ENCODE data around the gene SAMD7.

The SAMD7 gene

GRCh38 chr3:169907944-169908343 lies 3.4 kb upstream of the SAMD7 start:
- DNase-seq (ENCODE audit: low read depth, low spot score), result no peak

- DNase-seq (ENCODE audit: low read depth, low spot score), result no peak
Measured at GRCh38 chr3:169913323-169913722, 2.0 kb downstream of the SAMD7 start.

GRCh38 chr3:169914321-169914720 lies 2.9 kb downstream of the SAMD7 start:
- DNase-seq (ENCODE audit: low read depth, low spot score), result peak; percentile 63

- DNase-seq (ENCODE audit: low read depth, low spot score), result peak; percentile 41
Measured at GRCh38 chr3:169923189-169923588, 11.8 kb downstream of the SAMD7 start.

GRCh38 chr3:169923831-169924230 lies 12.5 kb downstream of the SAMD7 start:
- no peak for DNase-seq (ENCODE audit: low read depth, low spot score)

GRCh38 chr3:169929830-169930519 lies 18.6 kb downstream of the SAMD7 start:
- no peak for DNase-seq (ENCODE audit: low read depth, low spot score)

GRCh38 chr3:169930843-169931242 lies 19.5 kb downstream of the SAMD7 start:
- no peak for DNase-seq (ENCODE audit: low read depth, low spot score)

GRCh38 chr3:169931747-169932520 lies 20.6 kb downstream of the SAMD7 start:
- DNase-seq (ENCODE audit: low read depth, low spot score), result no peak

GRCh38 chr3:169939320-169939719 lies 27.9 kb downstream of the SAMD7 start:
- no peak for DNase-seq (ENCODE audit: low read depth, low spot score)

GRCh38 chr3:169939751-169940150 lies 28.4 kb downstream of the SAMD7 start:
- DNase-seq (ENCODE audit: low read depth, low spot score), result no peak

- DNase-seq (ENCODE audit: low read depth, low spot score), result no peak
Measured at GRCh38 chr3:169940470-169941181, 29.3 kb downstream of the SAMD7 start.

- no peak for DNase-seq (ENCODE audit: low read depth, low spot score)
Measured at GRCh38 chr3:169945313-169945712, 33.9 kb downstream of the SAMD7 start.

GRCh38 chr3:169946336-169946735 lies 35.0 kb downstream of the SAMD7 start:
- DNase-seq (ENCODE audit: low read depth, low spot score), result no peak

GRCh38 chr3:169948559-169949448 lies 37.4 kb downstream of the SAMD7 start:
- no peak for DNase-seq (ENCODE audit: low read depth, low spot score)

GRCh38 chr3:169952045-169952444 lies 40.7 kb downstream of the SAMD7 start:
- no peak for DNase-seq (ENCODE audit: low read depth, low spot score)

GRCh38 chr3:169953462-169954141 lies 42.2 kb downstream of the SAMD7 start:
- peak; percentile 42 for DNase-seq (ENCODE audit: low read depth, low spot score)

GRCh38 chr3:169954142-169954756 lies 42.9 kb downstream of the SAMD7 start:
- no peak for DNase-seq (ENCODE audit: low read depth, low spot score)

- no peak for DNase-seq (ENCODE audit: low read depth, low spot score)
Measured at GRCh38 chr3:169955406-169955805, 44.0 kb downstream of the SAMD7 start.

- DNase-seq (ENCODE audit: low read depth, low spot score), result peak; percentile 54
Measured at GRCh38 chr3:169964176-169964575, 52.8 kb downstream of the SAMD7 start.

Measured in astrocyte of the hippocampus (primary cell).